DND-41 (cell line): ENCODE results near the gene LPCAT1.

Experiments used
- ATAC-seq: fragments of 200-7000 bp; cut with Tn5 transposase; 3 replicates; pipeline ENCODE4 v1.9.1; 2021; ENCODE audit warnings: low read depth; ENCODE audit not compliant: insufficient read depth
- DNase-seq: peaks from one replicate; pipeline ENCODE4 v3.0.0-alpha.2; 2020
- H2AFZ ChIP-seq: 2 replicates; pipeline ENCODE4 v1.6.0; 2012; ENCODE audit warnings: low read depth, low read length
- H3K27ac ChIP-seq: 2 replicates; pipeline ENCODE4 v1.5.1; 2012; ENCODE audit warnings: low read length, inconsistent platforms
- H3K27me3 ChIP-seq: fragments of 200-600 bp; sonication (generic); 2 replicates; pipeline ENCODE4 v1.6.0; 2012; ENCODE audit warnings: low read length, mild to moderate bottlenecking, inconsistent platforms; ENCODE audit not compliant: insufficient read depth, poor library complexity
- H3K36me3 ChIP-seq: 2 replicates; pipeline ENCODE4 v1.5.1; 2012; ENCODE audit warnings: low read length, inconsistent platforms; ENCODE audit not compliant: insufficient read depth
- H3K4me1 ChIP-seq: 2 replicates; pipeline ENCODE4 v1.5.1; 2012; ENCODE audit warnings: mild to moderate bottlenecking, low read length; ENCODE audit not compliant: insufficient read depth
- H3K4me2 ChIP-seq: 2 replicates; pipeline ENCODE4 v1.6.0; 2012; ENCODE audit warnings: mild to moderate bottlenecking, moderate library complexity, low read length, inconsistent platforms; ENCODE audit not compliant: insufficient read depth
- H3K4me3 ChIP-seq, 2 experiments: fragments of 200-600 bp in 1 of 2; shearing (Covaris generic) in 1 of 2; 2 replicates each; pipeline ENCODE4 v1.5.1; 2012 to 2016; ENCODE audit warnings: inconsistent platforms in 2 of 2, low read length in 2 of 2, mild to moderate bottlenecking in 2 of 2, low read depth in 1 of 2, moderate library complexity in 1 of 2
- H3K79me2 ChIP-seq: 2 replicates; pipeline ENCODE4 v1.6.0; 2012; ENCODE audit warnings: low read length, inconsistent platforms; ENCODE audit not compliant: insufficient read depth
- H3K9ac ChIP-seq: 2 replicates; pipeline ENCODE4 v1.6.0; 2012; ENCODE audit warnings: low read depth, mild to moderate bottlenecking, inconsistent platforms, low read length, moderate library complexity
- H3K9me3 ChIP-seq: 2 replicates; pipeline ENCODE4 v1.5.1; 2012; ENCODE audit warnings: low read length, moderate library complexity, mild to moderate bottlenecking, inconsistent platforms; ENCODE audit not compliant: insufficient read depth, severe bottlenecking
- H4K20me1 ChIP-seq: 2 replicates; pipeline ENCODE4 v1.6.0; 2012; ENCODE audit warnings: low read length; ENCODE audit not compliant: insufficient read depth
- EZH2 ChIP-seq: IDR thresholded peaks from 3 replicates; pipeline ENCODE4 v1.6.1; 2012; ENCODE audit warnings: borderline replicate concordance, low read depth, mild to moderate bottlenecking, moderate library complexity, low read length, inconsistent platforms; ENCODE audit not compliant: severe bottlenecking
- TF ChIP-seq, protein P1 (sequence below): IDR thresholded peaks from 2 replicates; pipeline ENCODE4 v1.5.1; 2012; ENCODE audit warnings: borderline replicate concordance, low read length, moderate library complexity, mild to moderate bottlenecking; ENCODE audit not compliant: poor library complexity, severe bottlenecking; ENCODE audit errors: extremely low read depth

LPCAT1 gene

DNA sequence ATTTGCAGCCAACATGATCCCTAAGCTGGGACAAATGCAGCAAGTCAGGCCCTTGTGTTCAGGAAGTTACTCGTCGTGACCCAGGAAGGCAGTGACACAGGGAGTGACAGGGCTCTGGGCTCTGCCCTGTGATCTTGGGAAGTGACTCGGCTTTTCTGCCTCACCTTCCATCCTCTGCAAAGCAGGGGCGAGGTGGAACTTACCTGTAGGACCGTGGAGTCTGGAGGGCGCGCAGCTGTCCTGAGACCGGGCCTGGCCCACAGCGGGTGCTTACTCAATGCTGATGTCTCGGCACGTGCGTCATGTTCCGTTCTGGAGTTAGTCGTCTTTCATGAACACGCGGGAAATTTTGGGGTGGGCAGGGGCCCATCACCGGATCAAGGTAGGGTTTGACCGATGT is 22.8 kb upstream of the LPCAT1 start:
- Histone ChIP-seq H2AFZ (no peak overlapping the region), H3K79me2 (no peaks in the 10 kb centered on the region), H3K9ac (no peak overlapping the region), H3K4me3 (no peak overlapping the region), H3K36me3 (no peaks in the 10 kb centered on the region), H3K4me1 (no peaks in the 10 kb centered on the region), H3K9me3 (no peaks in the 10 kb centered on the region), H3K27ac (no peak overlapping the region), H3K4me2 (no peak overlapping the region), H3K27me3 (no peaks in the 10 kb centered on the region), H4K20me1 (peaks cover 6% of the 10 kb centered on the region; the same call in 1 of the 2 replicates)
- no peak for DNase-seq
- no peak for TF ChIP-seq EZH2
- TF ChIP-seq, protein P1, sequence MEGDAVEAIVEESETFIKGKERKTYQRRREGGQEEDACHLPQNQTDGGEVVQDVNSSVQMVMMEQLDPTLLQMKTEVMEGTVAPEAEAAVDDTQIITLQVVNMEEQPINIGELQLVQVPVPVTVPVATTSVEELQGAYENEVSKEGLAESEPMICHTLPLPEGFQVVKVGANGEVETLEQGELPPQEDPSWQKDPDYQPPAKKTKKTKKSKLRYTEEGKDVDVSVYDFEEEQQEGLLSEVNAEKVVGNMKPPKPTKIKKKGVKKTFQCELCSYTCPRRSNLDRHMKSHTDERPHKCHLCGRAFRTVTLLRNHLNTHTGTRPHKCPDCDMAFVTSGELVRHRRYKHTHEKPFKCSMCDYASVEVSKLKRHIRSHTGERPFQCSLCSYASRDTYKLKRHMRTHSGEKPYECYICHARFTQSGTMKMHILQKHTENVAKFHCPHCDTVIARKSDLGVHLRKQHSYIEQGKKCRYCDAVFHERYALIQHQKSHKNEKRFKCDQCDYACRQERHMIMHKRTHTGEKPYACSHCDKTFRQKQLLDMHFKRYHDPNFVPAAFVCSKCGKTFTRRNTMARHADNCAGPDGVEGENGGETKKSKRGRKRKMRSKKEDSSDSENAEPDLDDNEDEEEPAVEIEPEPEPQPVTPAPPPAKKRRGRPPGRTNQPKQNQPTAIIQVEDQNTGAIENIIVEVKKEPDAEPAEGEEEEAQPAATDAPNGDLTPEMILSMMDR: no peak
- ATAC-seq: peak; percentile 22; the same call in 1 of the 3 replicates

DNA sequence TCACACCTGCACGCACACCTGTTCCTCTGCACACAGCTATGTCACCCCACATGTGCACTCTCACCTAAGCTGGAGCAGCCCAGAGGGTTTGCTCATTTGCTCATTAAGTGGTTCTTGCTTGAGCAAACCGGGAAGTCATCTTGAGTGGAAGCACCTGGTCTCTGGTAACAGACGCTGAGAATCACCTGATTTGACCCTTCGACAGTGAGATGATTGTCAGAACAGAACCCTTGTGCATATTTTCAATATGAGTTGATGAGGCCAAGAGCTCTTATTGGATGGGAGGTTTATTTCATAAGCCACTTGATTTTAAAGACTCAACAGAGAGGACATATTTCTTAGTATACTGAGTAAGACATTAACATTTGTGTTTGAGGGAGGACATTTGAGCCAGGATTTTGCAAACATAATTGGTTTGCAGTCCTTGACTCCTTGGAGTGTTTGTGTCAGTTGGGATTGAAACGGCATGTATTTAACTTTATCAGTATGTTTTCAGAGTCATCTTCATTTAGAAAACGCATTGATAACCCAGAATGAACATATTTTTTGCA is 22.1 kb upstream of the LPCAT1 start:
- Histone ChIP-seq H3K4me1 (no peaks in the 10 kb centered on the region), H3K9me3 (no peaks in the 10 kb centered on the region), H4K20me1 (peaks cover 6% of the 10 kb centered on the region; the same call in 1 of the 2 replicates), H3K27ac (no peak overlapping the region), H3K4me3 (no peak overlapping the region), H3K4me2 (no peak overlapping the region), H2AFZ (no peak overlapping the region), H3K36me3 (no peaks in the 10 kb centered on the region), H3K79me2 (no peaks in the 10 kb centered on the region), H3K27me3 (no peaks in the 10 kb centered on the region), H3K9ac (no peak overlapping the region)
- no peak for DNase-seq
- no peak for TF ChIP-seq EZH2
- TF ChIP-seq, protein P1: no peak
- no peak; the same call in 2 of the 3 replicates for ATAC-seq

DNA sequence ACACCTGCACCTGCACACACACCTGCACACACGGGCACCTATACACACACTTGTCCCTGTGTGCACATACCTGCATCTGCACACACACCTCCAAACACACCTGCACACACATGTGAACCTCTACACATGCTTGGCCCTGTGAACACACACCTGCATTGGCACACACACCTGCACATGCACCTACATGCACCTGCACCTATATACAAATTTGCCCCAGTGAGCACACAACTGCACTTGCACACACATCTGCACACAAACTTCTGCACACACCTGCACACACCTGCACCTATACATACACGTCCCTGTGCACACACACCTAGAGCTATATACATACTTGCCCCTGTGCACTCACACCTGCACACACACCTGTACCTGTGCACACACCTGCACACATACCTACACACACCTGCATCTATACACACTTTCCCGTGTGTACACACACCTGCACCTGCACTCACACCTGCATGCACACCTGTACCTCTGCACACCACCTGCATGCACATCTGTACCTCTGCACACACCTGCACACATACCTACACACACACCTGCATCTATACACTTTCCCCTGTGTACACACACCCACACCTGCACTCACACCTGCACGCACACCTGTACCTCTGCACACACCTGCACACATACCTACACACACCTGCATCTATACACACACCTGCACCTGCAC is 21.5 kb upstream of the LPCAT1 start:
- Histone ChIP-seq H3K27ac (no peak overlapping the region), H2AFZ (no peak overlapping the region), H3K4me2 (no peak overlapping the region), H3K27me3 (no peaks in the 10 kb centered on the region), H4K20me1 (peaks cover 6% of the 10 kb centered on the region; the same call in 1 of the 2 replicates), H3K36me3 (no peaks in the 10 kb centered on the region), H3K79me2 (no peaks in the 10 kb centered on the region), H3K4me3 (no peak overlapping the region), H3K9ac (no peak overlapping the region), H3K9me3 (no peaks in the 10 kb centered on the region), H3K4me1 (no peaks in the 10 kb centered on the region)
- TF ChIP-seq, protein P1: no peak
- TF ChIP-seq EZH2: no peak
- no peak for DNase-seq
- ATAC-seq: no peak
